K562 treated with DMSO at 1 percent for 12 hours (cell line): Measurements from ENCODE around the gene SORCS1. TPM values are rescaled to one million over a fixed set of nuclear protein-coding genes. Genes with fewer than 3 reads are reported as not detected.

ENCODE experiments used
- total RNA-seq: library from RNA; unstranded; fragments of 300-600 nt; gene quantifications from 2 replicates; pipeline ENCODE4 v1.2.3, GENCODE V29; 2022; ENCODE audit not compliant: insufficient read depth

SORCS1 gene
- 2.4 and 11.5 TPM in 2 replicates for total RNA-seq

GRCh38 chr10:107163881-107164861, at the start of gene SORCS1:
TSS of gene SORCS1 (minus strand) at chr10:107164706.

